GF-D8 (cell line): ENCODE data around the gene RB1.
"Not testable (repeated sequence)": the region's sequence is repeated elsewhere in the genome, so short reads cannot be mapped to it uniquely, and the experiment has no call there.

Experiments used
- DNase-seq: peaks from one replicate; lab custom pipeline; 2025; lab: John Stamatoyannopoulos, UW

RB1 gene

GRCh38 chr13:48297131-48297786 is 6.3 kb upstream of the RB1 start:
- no peak for DNase-seq

GRCh38 chr13:48299591-48299990 is 4.0 kb upstream of the RB1 start:
- DNase-seq, result no peak

- DNase-seq, result no peak
Measured at GRCh38 chr13:48302871-48303358, 636 bp upstream of the RB1 start.

GRCh38 chr13:48304143-48304876 is 759 bp downstream of the RB1 start:
- DNase-seq, result peak; percentile 48

- no peak for DNase-seq
Measured at GRCh38 chr13:48311223-48311622, 7.7 kb downstream of the RB1 start.

- DNase-seq, result no peak
Measured at GRCh38 chr13:48315969-48316650, 12.6 kb downstream of the RB1 start.

- DNase-seq, result no peak
Measured at GRCh38 chr13:48316826-48317510, 13.4 kb downstream of the RB1 start.

GRCh38 chr13:48317511-48318376 is 14.2 kb downstream of the RB1 start:
- no peak for DNase-seq

- DNase-seq, result no peak
Measured at GRCh38 chr13:48318377-48318811, 14.8 kb downstream of the RB1 start.

GRCh38 chr13:48318821-48319511 is 15.4 kb downstream of the RB1 start:
- no peak for DNase-seq

- no peak for DNase-seq
Measured at GRCh38 chr13:48319531-48320398, 16.2 kb downstream of the RB1 start.

GRCh38 chr13:48320399-48320790 is 16.8 kb downstream of the RB1 start:
- no peak for DNase-seq

GRCh38 chr13:48320891-48321510 is 17.4 kb downstream of the RB1 start:
- DNase-seq, result no peak

- no peak for DNase-seq
Measured at GRCh38 chr13:48322294-48322693, 18.7 kb downstream of the RB1 start.

- DNase-seq, result no peak
Measured at GRCh38 chr13:48333976-48334375, 30.4 kb downstream of the RB1 start.

- DNase-seq, result peak; percentile 23
Measured at GRCh38 chr13:48334534-48335127, 31.1 kb downstream of the RB1 start.

GRCh38 chr13:48339198-48339597 is 35.6 kb downstream of the RB1 start:
- not testable (repeated sequence) for DNase-seq

GRCh38 chr13:48344264-48344663 is 40.7 kb downstream of the RB1 start:
- no peak for DNase-seq

- no peak for DNase-seq
Measured at GRCh38 chr13:48346583-48346982, 43.0 kb downstream of the RB1 start.
